GM19328 (cell line): ENCODE data around the gene FETUB.

Experiments
- ATAC-seq: cut with Tn5 transposase; IDR thresholded peaks from one replicate; pipeline ENCODE4 v1.9.1; 2021; ENCODE audit warnings: mild to moderate bottlenecking, moderate library complexity; ENCODE audit not compliant: unreplicated experiment

Gene FETUB, protein sequence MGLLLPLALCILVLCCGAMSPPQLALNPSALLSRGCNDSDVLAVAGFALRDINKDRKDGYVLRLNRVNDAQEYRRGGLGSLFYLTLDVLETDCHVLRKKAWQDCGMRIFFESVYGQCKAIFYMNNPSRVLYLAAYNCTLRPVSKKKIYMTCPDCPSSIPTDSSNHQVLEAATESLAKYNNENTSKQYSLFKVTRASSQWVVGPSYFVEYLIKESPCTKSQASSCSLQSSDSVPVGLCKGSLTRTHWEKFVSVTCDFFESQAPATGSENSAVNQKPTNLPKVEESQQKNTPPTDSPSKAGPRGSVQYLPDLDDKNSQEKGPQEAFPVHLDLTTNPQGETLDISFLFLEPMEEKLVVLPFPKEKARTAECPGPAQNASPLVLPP

DNA sequence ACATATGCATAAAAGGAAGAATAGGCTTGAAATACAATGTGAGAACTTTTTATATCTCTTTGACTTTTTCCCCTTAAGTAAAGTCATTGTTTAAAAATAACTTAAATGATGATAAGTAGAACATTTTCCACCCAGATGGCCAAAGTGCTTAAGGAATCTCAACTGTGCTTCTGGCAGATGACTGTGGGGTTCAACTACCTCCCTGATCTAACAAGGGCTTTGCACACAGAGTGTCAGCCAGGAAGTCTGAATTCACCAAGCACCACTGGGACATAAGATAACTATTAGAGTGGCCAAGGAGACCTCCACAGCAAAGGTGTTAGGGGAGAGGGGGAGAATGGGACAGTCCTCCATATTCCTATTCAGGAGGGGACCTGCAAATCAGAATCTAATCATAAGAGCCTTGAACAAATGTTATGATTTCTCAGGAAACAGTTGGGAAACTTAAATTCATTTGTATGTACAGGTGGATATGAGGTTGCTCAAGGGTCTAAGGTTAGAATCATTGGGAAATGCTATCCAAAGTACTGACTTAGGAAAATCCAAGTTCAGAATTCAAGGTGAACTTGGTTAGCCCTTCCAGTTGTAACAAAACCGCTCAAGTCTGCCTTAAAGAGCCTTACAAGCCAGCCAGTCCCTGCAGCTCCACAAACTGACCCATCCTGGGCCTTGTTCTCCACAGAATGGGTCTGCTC lies at the start of gene FETUB:
Gene FETUB (plus strand): TSS at position 622 of the 695 bp plus-strand sequence. CDS start 62 bp downstream, at position 684.
- ATAC-seq, result no peak

DNA sequence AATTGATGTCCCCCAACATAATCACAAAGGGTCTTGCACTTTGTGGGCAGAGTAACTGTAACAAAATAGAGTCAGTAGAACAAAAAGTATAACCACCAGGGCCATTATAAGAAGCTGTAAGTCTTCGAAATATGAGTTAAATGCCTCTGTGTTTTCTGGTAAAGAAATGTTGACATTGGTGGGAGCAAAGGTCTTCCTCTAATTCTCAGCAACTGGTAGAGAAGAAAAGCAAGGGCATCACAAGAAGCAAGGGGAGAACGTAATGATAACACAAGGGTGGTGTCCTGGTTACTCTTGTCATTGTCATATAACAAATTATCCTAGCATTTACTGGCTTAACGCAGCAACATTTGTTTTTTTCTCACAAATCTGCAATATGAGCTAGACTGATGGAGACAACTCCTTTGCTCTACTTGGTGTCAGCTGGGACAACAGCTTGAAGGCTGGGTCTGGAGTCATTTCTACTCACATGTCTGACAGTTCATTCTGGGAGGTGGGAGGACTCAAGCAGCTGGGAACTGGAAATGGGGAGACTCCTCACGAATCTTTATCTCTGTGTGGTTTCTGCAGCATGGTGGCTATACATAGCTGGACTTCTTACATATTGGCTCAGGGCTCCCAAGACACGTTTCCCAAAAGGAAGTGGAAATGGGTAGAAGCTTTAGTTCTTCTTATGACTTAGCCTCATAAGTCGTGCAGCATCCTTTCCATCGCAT lies 49.5 kb upstream of the FETUB start:
- ATAC-seq, result no peak

DNA sequence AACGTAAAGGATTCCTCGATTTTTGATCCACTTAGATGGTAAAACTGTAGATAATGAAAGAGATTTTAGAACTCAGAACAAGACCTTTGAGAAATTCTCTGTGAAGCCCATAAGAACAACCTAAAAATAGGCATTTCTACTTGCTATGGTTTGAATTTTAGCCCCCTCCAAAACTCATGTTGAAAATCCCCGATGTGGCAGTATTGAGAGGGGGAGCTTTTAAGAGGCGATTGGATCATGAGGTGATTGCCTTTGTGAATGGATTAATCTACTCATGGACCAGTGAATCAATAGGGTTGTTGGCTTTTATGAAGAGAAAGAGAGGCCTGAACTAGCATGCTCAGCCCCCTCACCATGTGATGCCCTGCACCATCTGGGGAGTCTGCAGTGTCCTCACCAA lies 47.5 kb upstream of the FETUB start:
- no peak for ATAC-seq

DNA sequence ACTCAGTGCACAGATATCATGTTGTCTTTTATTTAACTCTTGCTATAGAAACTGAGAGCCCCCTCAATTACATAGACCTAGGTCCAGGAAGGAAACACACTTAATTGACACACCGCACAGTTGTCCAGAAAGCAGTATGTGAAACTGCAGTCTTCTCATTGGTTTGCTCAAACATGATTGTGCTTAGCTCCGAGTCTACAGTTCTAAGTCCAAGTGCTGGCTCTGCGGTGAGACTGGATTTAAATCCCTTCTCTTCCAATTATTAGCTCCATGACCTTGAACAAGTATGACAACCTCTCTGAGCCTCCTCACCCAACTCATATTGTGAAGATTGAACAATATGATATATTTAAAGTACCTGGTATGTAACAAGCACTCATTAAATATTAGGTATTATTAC lies 46.3 kb upstream of the FETUB start:
- ATAC-seq, result no peak

DNA sequence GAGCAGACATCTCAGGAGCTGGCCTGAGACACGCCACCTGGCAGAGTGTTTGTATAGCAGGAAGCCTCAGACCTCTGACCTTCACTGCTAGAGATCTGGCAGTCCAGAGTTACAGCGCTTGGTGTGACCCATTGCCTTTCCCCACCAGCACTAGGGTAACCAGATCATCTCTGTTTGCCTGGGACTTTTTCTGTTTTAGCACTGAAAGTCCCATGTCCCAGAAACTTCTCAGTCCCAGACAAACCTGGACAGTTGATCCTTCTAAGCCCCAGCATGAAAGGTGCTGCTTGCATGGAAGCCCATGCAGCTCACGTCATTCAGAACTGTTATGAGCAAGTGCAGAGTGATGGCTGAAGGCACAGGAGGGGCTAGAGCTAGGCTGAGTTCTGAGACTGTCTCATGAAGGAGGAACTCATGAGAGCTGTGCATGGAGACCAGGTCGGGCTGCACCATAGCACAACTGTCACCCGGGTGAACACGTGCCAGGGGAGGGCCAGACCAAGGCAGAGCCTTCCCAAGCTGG lies 45.5 kb upstream of the FETUB start:
- no peak for ATAC-seq

DNA sequence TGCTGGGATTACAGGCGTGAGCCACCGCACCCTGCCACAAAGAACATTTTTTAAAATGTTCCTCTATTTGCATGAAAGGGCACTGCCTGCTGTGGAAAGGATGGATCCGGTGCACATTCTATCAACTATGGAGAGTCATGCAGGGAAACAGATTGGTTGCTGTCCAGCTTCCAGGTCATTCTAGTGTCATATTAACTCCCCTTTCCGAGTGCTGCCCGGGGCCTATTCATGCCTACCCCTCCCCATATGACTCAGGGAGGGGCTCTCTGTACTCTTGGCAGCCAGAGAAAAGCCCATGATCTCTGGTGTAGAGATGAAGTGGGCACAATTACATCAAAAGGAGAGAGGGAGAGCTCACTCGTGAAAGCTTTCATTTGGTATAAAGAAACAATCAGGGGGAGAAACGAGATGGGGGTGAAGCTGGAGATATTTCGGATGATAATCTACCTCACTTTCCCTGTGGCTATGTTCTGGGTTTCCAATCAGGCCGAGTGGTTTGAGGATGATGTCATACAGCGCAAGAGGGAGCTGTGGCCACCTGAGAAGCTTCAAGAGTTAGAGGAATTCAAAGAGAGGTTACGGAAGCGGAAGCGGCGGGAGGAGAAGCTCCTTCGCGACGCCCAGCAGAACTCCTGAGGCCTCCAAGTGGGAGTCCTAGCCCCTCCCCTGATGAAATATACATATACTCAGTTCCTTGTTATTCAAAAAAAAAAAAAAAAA lies 43.5 kb upstream of the FETUB start:
- ATAC-seq, result no peak

DNA sequence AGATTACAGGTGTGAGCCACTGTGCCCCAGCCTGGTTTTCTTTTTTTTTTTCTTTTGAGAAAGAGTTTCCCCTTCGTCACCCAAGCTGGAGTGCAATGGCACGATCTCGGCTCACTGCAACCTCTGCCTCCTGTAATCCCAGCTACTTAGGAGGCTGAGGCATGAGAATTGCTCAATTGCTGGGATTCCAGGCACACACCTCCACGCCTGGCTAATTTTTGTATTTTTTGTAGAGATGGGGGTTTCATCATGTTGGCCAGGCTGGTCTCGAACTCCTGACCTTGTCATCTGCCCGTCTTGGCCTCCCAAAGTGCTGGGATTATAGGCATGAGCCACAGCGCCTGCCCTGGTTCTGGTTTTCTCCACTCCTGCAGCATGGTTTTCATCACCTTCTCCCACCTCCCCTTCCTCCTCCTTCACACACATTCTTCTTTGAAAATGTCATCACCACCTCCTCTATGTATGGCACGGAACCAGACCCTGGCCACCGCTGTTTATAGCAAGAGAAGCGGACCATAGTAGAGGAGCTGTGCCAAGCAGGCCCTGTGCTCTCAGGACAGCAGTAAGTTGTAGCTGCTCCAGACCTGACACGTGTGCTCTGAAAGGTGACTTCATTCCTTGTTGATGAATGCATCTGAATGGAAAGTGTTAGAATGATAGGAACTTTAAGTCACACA lies 42.0 kb upstream of the FETUB start:
- ATAC-seq, result no peak

DNA sequence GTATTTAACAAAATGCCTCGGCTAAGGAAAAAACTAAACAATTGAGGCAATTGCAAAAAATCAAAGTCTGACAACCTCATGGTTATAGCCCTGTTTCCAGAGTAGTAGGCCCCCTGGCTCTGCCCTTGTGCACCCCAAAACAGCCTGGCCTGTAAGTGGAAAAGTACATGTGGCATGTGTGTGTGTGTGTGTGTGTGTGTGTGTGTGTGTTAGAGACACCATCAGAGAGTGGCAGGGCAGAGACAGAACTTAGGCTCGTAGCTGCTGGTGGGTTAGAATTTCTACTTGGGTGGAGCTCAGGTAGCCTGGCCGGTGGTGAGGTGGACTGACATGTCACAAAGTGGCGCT lies 41.4 kb upstream of the FETUB start:
- ATAC-seq, result no peak

DNA sequence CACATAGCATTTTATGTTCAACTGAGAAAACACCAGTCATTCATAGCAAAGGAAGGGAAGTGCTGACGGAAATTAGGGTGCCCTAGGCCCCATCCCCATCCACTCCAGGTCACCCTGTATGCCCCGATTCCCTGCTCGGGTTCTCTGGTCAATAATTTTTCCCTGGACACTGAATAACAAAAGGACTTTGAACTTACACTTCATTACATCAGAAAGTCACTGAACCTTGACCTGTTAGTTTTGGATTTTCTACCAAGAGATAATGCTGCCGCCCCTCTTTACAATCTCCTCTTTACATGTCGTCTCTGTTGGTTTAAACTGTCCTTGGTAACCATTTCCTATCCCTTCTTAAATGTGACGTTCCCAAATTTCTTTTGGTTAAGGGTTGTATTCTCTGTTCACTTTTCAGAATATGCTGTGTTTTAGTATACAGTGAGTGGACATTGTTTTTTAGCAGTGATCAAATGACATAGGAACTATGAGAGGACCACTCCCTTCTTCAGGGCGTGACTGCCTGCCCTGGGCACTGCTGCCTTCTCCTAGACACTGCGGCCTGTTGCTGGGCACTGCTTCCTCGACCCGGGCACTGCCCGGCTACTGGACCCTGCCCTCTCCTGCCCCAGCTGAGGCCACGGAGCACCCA lies 40.9 kb upstream of the FETUB start:
- ATAC-seq, result no peak

DNA sequence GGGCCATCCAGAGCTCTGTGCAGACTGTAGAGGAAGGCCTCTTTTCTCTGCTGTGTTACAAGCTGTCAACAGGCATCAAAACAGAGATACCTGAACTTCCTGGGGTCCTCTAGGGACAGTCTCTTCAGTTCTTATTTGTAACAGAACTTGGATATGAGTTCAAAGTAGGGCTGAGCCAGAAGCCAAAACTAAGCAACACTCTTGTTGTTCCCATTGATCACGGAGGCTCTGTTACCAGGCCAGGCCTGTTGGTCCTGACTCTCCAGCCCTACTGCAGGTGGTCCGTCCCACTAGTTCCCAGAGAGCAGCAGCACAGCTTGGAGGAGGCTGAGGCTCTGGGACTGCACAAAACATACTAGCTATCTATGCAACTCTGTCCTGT lies 40.4 kb upstream of the FETUB start:
- ATAC-seq, result no peak

DNA sequence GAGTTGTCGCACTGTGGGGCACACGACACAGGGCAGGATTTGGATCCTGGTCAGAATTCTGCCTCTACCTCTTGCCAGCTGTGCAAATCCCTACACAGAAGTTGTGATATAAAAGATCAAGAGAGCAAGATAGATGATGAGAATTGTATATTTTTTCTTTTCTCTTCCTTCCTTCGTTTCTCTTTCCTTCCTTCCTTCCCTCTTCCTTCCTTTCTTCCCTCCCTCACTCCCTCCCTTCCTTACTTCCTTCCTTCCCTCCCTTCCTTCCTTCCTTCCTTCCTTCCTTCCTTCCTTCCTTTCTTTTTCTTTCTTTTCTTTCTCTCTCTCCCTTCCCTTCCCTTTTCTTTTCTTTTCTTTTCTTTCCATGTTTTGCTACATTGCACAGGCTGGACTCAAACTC lies 39.3 kb upstream of the FETUB start:
- ATAC-seq, result no peak

DNA sequence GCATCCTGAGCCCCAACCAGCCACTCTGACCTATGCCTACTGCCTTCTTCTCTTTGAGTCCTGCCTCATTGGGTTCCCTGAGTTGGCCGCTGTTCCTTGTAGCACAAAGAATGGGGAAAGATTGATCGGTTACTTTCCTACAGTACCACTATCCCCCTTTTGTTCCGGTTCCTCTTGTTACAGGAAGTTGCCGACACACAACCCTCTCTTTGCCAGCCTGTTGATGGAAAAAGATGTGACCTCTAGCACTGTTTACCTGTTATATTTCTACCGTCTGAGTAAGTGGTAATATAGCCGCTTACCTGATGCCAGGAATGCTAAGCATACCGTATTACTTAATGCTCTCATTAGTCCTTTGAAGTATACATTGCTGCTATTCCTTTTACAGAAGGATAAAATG lies 37.0 kb upstream of the FETUB start:
- no peak for ATAC-seq

DNA sequence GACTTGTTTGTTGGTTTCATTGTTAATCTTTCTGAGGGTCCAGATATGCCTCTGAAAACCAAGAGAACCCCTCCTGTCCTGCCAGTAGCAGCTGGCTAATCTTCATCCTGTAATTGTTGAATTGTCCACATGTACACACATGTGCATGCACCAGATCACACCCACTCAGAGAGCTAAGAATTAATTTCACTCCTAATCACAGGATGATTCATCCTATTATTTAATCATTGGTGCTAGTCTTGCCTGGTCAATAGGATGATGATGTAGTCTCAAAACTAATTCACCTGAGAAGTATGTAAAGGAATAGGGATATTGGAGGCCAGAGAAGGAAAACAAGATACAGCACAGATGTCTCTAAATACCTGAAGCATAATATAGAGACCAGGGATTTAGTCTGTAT lies 35.1 kb upstream of the FETUB start:
- ATAC-seq, result no peak

DNA sequence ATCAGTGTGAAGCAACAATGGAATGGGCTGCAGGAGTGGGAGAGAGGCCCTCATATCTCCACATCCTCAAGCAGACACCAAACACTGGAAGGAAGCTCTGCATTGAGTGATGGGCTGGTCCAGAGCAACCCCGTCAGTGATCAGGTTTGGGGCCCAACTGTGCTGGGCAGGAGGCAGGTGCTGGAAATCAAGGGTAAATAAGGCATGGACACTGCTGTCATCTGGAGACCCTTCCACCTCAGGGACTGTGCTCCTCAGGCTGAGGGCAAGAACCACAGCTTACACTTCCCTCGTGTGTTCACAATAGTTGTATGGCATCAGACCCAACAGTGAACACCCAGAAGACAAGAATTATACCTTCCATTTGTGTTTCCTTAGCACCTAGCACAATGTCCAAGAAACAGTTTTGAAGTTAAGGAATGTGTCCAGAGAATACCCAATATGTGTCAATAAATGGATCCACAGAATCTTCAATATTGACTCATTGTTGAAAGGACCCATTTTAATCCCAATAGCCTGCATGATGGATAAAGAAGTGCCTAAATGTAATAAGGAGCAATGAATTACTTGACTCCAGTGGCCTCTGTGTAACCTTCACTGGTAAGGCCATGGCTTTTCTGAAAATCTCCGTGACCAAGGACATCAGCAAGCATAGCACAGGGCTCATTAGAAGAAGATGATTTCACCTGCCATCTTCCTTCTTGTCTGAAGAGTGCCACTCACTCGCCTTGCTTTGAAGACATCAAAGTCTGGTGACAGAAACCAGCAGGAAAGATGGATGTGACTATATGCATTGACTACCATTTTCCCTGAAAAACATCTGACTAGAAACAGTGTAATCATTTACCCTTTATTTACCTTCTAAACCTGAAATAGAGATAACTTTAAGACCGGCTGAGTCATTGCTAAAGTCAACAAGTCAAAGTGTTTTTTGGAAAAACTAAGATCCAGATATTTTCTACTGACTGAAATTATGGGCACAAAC lies 34.3 kb upstream of the FETUB start:
- no peak for ATAC-seq

DNA sequence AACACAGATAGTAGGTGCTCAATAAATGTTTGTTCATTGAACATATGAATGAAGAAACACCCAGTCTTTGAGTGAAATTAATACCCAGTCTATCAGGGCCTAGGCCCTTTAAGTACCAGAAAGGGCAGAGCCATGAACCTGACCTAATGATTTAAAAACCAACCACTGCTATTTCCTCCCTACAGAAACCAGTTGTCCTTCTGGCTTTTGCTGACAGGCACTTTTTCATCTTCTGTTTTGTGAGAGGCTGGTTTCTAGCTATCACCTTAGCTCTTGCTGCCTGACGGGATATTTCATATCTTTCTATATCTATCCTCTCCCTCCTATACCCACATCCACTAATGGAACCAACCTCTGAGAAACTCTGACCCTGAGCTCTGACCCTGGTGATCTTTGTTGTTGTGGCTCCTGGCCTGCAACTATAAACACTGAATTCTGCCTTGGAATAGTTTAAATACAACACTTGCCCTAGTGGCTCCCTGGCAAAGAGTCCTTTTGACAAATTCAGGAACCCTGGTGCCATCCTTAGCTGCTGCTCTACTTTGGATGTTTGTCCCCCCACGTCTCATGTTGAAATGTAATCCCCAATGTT lies 31.5 kb upstream of the FETUB start:
- no peak for ATAC-seq

DNA sequence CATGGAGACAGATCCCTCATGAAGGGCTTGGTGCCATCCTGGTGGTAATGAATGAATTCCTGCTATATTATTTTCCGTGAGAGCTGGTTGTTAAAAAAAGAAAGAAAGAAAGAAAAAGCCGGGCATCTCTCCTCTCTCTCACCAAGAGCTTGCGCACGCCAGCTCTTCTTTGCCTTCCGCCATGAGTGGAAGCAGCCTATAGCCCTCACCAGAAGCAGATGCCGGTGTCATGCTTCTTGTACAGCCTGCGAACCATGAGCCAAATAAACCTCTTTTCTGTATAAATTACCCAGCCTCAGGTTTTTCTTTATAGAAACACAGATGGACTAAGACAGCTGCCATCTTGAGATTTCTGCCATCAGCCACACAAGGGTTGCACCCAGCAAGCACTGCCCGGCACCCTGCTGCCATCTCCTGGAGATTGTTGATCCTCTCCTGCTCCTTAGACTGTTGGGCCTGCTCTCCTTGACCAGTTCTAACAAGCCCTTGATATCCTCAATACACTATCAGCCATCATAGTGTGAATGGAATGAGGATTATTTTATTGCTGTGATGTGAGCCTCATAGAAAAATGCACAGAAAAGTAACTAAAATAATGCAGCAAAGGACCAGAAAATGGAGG lies 30.8 kb upstream of the FETUB start:
- ATAC-seq, result no peak

DNA sequence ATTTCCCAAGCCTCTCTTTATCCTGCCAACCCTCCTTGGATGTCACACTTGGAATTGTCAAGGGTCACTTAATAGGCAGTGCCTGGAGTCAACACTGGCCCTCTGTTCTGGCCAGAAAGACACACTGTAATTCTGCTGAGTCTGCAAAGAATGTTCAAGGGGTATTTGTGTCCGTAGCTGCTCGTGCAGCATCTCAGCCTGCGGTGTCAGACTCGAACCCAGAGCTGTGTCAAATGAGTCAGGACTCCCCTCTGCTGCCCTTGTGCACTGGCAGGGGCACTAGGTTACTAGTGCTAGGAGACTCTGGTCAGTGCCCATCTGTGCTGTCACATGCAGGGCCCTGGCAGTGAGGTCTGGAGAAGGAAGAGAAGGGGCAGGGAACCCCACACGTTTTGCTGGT lies 28.1 kb upstream of the FETUB start:
- ATAC-seq, result no peak
